22Rv1 (cell line): ENCODE data around the gene TRNP1.

ENCODE experiments used
- ZFX ChIP-seq: fragments of 450-650 bp; IDR thresholded peaks from 2 replicates; pipeline ENCODE4 v1.6.1; 2017; ENCODE audit warnings: antibody characterized with exemption, borderline replicate concordance
- TF ChIP-seq, protein P1 (sequence below): fragments of 450-650 bp; IDR thresholded peaks from 2 replicates; pipeline ENCODE4 v1.5.1; 2017; ENCODE audit warnings: mild to moderate bottlenecking

- TF ChIP-seq, protein P1, sequence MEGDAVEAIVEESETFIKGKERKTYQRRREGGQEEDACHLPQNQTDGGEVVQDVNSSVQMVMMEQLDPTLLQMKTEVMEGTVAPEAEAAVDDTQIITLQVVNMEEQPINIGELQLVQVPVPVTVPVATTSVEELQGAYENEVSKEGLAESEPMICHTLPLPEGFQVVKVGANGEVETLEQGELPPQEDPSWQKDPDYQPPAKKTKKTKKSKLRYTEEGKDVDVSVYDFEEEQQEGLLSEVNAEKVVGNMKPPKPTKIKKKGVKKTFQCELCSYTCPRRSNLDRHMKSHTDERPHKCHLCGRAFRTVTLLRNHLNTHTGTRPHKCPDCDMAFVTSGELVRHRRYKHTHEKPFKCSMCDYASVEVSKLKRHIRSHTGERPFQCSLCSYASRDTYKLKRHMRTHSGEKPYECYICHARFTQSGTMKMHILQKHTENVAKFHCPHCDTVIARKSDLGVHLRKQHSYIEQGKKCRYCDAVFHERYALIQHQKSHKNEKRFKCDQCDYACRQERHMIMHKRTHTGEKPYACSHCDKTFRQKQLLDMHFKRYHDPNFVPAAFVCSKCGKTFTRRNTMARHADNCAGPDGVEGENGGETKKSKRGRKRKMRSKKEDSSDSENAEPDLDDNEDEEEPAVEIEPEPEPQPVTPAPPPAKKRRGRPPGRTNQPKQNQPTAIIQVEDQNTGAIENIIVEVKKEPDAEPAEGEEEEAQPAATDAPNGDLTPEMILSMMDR: no peak
- no peak for TF ChIP-seq ZFX
Measured at GRCh38 chr1:27035344-27035743, 41.9 kb downstream of the TRNP1 start.
